SK-N-SH treated with all-trans-retinoic acid at 6 μM for 48 hours (cell line): ENCODE data around the gene PJA1.
A peak's percentile ranks its signal among the peaks of the same experiment; 100 is the strongest.

Source experiments
- CSDC2 ChIP-seq: fragments of 250-450 bp; sonication (Bioruptor Pico); IDR thresholded peaks from 2 replicates; pipeline ENCODE4 v1.5.0; 2020; ENCODE audit warnings: mild to moderate bottlenecking, moderate library complexity
- PPARA ChIP-seq: fragments of 250-450 bp; sonication (Bioruptor Pico); IDR thresholded peaks from 2 replicates; pipeline ENCODE4 v1.5.0; 2020; ENCODE audit warnings: mild to moderate bottlenecking, borderline replicate concordance
- TF ChIP-seq, protein P1 (sequence below): fragments of 250-450 bp; sonication (Bioruptor Pico); IDR thresholded peaks from 2 replicates; pipeline ENCODE4 v1.8.0; 2020; ENCODE audit warnings: mild to moderate bottlenecking, moderate library complexity, borderline replicate concordance

DNA sequence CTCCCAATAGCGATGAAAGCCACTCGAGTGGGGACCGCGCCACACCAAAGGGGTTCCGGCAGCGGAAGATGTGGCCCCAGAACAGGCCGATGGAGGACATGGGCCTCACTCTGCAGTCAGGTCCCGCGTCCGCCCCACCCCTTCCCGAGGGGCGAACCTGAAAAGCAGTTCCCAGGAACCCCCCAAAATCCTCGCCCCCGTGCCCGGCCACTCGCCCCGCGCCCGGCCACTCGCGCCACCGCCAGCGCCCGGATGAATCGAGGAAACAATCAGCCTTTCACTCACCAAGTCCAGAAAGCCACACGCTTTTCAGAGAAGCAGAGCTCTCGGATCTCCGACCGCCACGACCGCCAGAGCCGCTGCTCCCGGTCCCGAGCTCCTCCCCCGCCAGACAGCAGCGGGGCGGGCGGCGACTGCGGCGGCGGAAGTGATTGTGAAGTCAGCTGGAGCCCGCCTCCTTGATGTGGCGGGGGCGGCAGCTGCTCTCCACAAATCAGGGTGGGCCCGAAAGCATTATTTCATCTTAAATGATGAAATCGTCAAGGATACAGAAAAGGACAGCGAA is at the start of gene PJA1:
- TF ChIP-seq PPARA (CRISPR knock-in tag) (no peak), CSDC2 (CRISPR knock-in tag) (no peak)
- TF ChIP-seq, protein P1, sequence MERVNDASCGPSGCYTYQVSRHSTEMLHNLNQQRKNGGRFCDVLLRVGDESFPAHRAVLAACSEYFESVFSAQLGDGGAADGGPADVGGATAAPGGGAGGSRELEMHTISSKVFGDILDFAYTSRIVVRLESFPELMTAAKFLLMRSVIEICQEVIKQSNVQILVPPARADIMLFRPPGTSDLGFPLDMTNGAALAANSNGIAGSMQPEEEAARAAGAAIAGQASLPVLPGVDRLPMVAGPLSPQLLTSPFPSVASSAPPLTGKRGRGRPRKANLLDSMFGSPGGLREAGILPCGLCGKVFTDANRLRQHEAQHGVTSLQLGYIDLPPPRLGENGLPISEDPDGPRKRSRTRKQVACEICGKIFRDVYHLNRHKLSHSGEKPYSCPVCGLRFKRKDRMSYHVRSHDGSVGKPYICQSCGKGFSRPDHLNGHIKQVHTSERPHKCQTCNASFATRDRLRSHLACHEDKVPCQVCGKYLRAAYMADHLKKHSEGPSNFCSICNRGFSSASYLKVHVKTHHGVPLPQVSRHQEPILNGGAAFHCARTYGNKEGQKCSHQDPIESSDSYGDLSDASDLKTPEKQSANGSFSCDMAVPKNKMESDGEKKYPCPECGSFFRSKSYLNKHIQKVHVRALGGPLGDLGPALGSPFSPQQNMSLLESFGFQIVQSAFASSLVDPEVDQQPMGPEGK (CRISPR knock-in tag), result 0 out of 2 replicates have a peak, but pooled peaks have one; percentile 48
